NCI-H2171 treated with DMSO at 0.1 percent for 48 hours (cell line): Measurements from ENCODE around the gene C9.
"Not testable (repeated sequence)": the region's sequence is repeated elsewhere in the genome, so short reads cannot be mapped to it uniquely, and the experiment has no call there.

Source experiments
- DNase-seq: peaks from one replicate; lab custom pipeline; 2025; lab: John Stamatoyannopoulos, UW

Gene C9

GRCh38 chr5:39364367-39364766 is at the start of gene C9:
Gene C9, minus strand, starts transcription at chr5:39364495. Its CDS starts 31 bp downstream, at chr5:39364464.
- DNase-seq: no peak

GRCh38 chr5:39413771-39414170 is 49.5 kb upstream of the C9 start:
- DNase-seq: no peak

GRCh38 chr5:39412721-39413394 is 48.6 kb upstream of the C9 start:
- DNase-seq: no peak

- DNase-seq: no peak
Observed at GRCh38 chr5:39411985-39412384, 47.7 kb upstream of the C9 start.

- DNase-seq: no peak
Observed at GRCh38 chr5:39411061-39411460, 46.8 kb upstream of the C9 start.

DNA sequence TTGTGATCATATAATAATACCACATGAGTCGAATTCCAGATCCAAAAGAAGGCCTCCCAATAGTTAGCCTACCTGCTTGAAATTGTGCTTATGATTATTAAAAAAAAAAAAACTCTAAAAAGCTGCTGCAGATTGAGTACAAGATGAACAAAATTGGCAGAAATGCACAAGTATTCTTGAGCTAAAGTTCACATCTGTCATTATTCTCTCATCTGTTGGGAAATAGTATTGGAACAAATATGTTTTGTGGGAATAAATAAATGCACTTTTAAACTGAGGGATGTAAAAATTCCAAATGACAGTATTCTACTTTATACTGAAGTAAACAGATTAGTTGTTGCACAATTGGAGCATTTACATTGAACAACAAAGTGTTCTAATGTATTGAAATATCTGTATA is 44.7 kb upstream of the C9 start:
- no peak for DNase-seq

- no peak for DNase-seq
Observed at GRCh38 chr5:39405083-39405843, 41.0 kb upstream of the C9 start.

DNA sequence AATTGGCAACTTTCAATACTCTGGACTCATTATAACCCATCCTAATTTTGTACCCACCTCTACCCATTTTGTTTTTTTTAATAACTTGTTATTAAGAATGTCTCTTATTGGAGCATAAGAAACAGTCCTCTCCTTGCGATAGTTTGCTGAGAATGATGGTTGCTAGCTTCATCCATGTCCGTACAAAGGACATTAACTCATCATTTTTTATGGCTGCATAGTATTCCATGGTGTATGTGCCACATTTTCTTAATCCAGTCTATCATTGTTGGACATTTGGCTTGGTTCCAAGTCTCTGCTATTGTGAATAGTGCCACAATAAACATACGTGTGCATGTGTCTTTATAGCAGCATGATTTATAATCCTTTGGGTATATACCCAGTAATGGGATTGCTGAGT is 39.5 kb upstream of the C9 start:
- DNase-seq: not testable (repeated sequence)

GRCh38 chr5:39402140-39402539 is 37.8 kb upstream of the C9 start:
- not testable (repeated sequence) for DNase-seq

- DNase-seq: no peak
Observed at GRCh38 chr5:39400713-39401578, 36.7 kb upstream of the C9 start.

GRCh38 chr5:39399135-39400036 is 35.1 kb upstream of the C9 start:
- no peak for DNase-seq

DNA sequence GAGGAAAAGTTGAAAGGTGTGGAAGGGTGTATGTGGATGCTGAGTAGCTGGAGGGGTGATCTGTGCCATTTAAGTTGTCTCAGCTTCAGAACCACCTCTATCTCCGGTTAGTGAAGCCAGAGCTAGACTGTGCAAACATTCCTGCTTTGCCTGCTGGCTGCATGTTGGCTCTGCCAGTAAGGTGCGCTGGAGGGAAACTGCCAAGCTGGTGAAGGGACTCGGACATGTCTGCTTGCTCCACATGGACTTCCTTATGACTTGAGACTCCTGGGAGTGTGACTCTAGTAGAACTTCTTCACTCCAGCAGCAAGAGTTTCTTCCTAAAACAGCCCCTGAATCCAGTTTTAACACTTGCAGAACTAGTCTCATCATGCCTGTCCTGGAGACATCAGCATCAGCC is 32.5 kb upstream of the C9 start:
- DNase-seq: no peak

GRCh38 chr5:39395521-39395920 is 31.2 kb upstream of the C9 start:
- DNase-seq: no peak

GRCh38 chr5:39394946-39395345 is 30.7 kb upstream of the C9 start:
- no peak for DNase-seq

DNA sequence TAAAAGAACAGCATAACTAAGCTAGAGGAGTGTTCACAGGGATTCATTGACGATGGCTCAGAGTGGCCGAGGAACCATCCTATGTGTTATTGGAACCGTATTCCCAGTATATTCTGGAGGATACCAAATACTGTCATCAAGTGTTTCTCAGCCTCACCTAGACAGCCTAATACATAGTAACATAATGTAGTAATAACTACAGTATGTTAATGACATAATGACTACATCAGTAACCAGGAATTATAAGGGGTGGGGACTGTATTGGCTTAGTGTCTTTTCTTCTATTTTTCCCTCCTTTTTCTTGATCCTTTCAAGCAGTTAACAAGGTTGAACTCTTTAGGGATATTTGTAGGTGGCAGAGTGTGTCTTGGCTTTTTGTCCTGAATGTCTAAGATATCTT is 26.6 kb upstream of the C9 start:
- no peak for DNase-seq

GRCh38 chr5:39387293-39387692 is 23.0 kb upstream of the C9 start:
- DNase-seq: no peak

GRCh38 chr5:39384271-39384670 is 20.0 kb upstream of the C9 start:
- no peak for DNase-seq

GRCh38 chr5:39381376-39381775 is 17.1 kb upstream of the C9 start:
- DNase-seq: no peak

DNA sequence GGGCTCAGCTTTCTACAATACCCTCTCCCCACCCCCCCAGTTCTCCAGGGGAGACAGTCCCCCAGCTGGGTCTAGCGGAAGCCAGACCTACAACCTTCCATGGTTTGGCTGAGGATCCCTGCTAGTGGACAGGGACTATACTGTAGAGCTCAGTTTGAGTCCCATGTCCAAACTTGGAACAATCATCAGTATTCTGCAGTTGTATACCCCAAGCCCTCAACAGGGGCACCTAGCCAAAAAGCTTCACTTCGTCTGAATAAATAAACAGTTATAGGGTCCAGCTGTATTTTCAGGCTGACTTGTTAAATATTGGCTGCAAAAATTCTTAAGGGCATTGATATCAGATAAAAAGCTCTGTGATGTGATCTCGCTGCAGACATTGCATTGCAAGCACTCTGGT is 15.4 kb upstream of the C9 start:
- DNase-seq: no peak

DNA sequence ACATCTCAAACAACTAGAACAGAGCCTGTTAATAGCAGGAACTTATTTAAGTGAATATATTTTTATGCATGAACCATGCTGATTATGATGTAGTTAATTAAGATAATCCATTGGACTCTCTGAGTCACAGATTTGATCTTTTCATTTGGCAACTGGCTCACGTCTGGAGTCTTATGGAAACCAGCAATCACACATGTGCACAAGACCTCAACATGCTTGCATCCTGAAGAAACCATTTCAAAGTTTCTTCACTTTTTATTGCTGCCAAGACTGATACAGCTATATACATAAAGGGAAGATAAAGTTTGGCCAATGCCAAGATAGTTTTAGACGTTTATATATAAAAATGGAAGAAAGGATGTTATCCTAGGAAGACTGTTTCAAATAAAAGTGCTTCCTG is 13.3 kb upstream of the C9 start:
- DNase-seq: no peak

- DNase-seq: peak; percentile 58
Observed at GRCh38 chr5:39376293-39376714, 12.0 kb upstream of the C9 start.

- DNase-seq: no peak
Observed at GRCh38 chr5:39373791-39374190, 9.5 kb upstream of the C9 start.
